ELR (cell line): ENCODE data around the gene GBP4.
"Not testable (repeated sequence)": the region's sequence is repeated elsewhere in the genome, so short reads cannot be mapped to it uniquely, and the experiment has no call there.

Experiments used
- DNase-seq: peaks from one replicate; pipeline ENCODE4 v3.0.0-alpha.2; 2015; ENCODE audit warnings: low read depth

GBP4 gene

GRCh38 chr1:89198491-89199072 is at the start of gene GBP4:
GBP4 (minus strand) TSS chr1:89198942; CDS start chr1:89198834, 108 bp downstream.
- DNase-seq: peak; percentile 41

GRCh38 chr1:89243046-89243445 is 44.3 kb upstream of the GBP4 start:
- DNase-seq: no peak

GRCh38 chr1:89221341-89221740 is 22.6 kb upstream of the GBP4 start:
- no peak for DNase-seq

- DNase-seq: not testable (repeated sequence)
Observed at GRCh38 chr1:89219851-89220250, 21.1 kb upstream of the GBP4 start.

- DNase-seq: not testable (repeated sequence)
Observed at GRCh38 chr1:89218941-89219340, 20.2 kb upstream of the GBP4 start.

GRCh38 chr1:89213347-89213746 is 14.6 kb upstream of the GBP4 start:
- no peak for DNase-seq

- no peak for DNase-seq
Observed at GRCh38 chr1:89211035-89211634, 12.4 kb upstream of the GBP4 start.

- no peak for DNase-seq
Observed at GRCh38 chr1:89206373-89206772, 7.6 kb upstream of the GBP4 start.

- peak; percentile 49 for DNase-seq
Observed at GRCh38 chr1:89203166-89203565, 4.4 kb upstream of the GBP4 start.

GRCh38 chr1:89201106-89201794 is 2.5 kb upstream of the GBP4 start:
- no peak for DNase-seq

- no peak for DNase-seq
Observed at GRCh38 chr1:89200663-89201062, 1.9 kb upstream of the GBP4 start.

- DNase-seq: no peak
Observed at GRCh38 chr1:89199525-89200031, 836 bp upstream of the GBP4 start.

- no peak for DNase-seq
Observed at GRCh38 chr1:89198081-89198480, 661 bp downstream of the GBP4 start.

- DNase-seq: no peak
Observed at GRCh38 chr1:89195476-89195875, 3.3 kb downstream of the GBP4 start.

- no peak for DNase-seq
Observed at GRCh38 chr1:89191314-89191713, 7.4 kb downstream of the GBP4 start.

- DNase-seq: no peak
Observed at GRCh38 chr1:89190017-89190416, 8.7 kb downstream of the GBP4 start.

GRCh38 chr1:89179343-89179742 is 19.4 kb downstream of the GBP4 start:
- peak; percentile 42 for DNase-seq

- DNase-seq: peak; percentile 27
Observed at GRCh38 chr1:89176971-89177370, 21.8 kb downstream of the GBP4 start.

GRCh38 chr1:89175601-89176256 is 23.0 kb downstream of the GBP4 start, which contains the start of gene GBP7:
GBP7 (minus strand) TSS chr1:89176003; CDS start chr1:89171935, 4,068 bp downstream.
- DNase-seq: no peak

GRCh38 chr1:89174491-89174890 is 24.3 kb downstream of the GBP4 start:
- no peak for DNase-seq

GRCh38 chr1:89172468-89173143 is 26.1 kb downstream of the GBP4 start:
- no peak for DNase-seq

GRCh38 chr1:89171067-89171438 is 27.7 kb downstream of the GBP4 start:
- no peak for DNase-seq
